Measurements from ENCODE around the gene F13A1. TPM values are rescaled to one million over a fixed set of nuclear protein-coding genes. Genes with fewer than 3 reads are reported as not detected.

F13A1 gene
- polyA plus RNA-seq, 1 donor (not counting 4 experiments of a cell fraction or from before 2014, with no cell fraction given), result not detected

DNA sequence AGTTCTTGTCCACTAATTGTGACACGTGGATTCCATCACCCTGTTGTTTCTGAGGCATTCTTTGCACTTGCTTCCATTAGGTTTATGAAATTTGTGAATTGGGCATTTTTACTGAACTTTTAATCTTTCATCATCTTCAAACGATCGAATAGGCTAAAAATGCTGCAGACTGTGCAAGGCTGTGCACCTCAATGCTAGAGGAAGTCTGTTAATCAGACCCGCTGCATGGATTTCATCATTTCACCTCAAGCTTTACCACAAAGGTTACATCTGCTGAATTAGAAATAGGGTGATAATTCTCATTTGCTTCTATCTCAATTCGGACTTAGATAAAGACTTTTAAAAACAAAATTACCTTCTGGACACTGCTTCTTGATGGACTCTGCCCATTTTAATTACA lies 27.8 kb upstream of the F13A1 start:
- TF ChIP-seq, protein P1, sequence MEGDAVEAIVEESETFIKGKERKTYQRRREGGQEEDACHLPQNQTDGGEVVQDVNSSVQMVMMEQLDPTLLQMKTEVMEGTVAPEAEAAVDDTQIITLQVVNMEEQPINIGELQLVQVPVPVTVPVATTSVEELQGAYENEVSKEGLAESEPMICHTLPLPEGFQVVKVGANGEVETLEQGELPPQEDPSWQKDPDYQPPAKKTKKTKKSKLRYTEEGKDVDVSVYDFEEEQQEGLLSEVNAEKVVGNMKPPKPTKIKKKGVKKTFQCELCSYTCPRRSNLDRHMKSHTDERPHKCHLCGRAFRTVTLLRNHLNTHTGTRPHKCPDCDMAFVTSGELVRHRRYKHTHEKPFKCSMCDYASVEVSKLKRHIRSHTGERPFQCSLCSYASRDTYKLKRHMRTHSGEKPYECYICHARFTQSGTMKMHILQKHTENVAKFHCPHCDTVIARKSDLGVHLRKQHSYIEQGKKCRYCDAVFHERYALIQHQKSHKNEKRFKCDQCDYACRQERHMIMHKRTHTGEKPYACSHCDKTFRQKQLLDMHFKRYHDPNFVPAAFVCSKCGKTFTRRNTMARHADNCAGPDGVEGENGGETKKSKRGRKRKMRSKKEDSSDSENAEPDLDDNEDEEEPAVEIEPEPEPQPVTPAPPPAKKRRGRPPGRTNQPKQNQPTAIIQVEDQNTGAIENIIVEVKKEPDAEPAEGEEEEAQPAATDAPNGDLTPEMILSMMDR (optimal IDR thresholded peaks at IDR 0.05 in 1 of 3, IDR thresholded peaks at IDR 0.05 in 1 of 3, conservative IDR thresholded peaks at IDR 0.05 in 1 of 3; ENCODE audit: extremely low read depth in 1 of 3, insufficient read depth in 2 of 3, low read length in 3 of 3), result no peak
- TF ChIP-seq EZH2 (IDR thresholded peaks at IDR 0.05; ENCODE audit: low read length), result no peak
- no peaks in the 10 kb centered on the region for H4K20me1 ChIP-seq (ENCODE audit: control insufficient read depth, extremely low read depth, insufficient read depth, low read length)
- no peaks in the 10 kb centered on the region for H3K79me2 ChIP-seq (ENCODE audit: control insufficient read depth, insufficient read depth, low read length)
- FAIRE-seq (no peak), DNase-seq (ENCODE audit: low read depth, low spot score) (no peak)
- H3K36me3 ChIP-seq (ENCODE audit: control insufficient read depth in 2 of 2, extremely low read depth in 1 of 2, insufficient read depth in 2 of 2, low read length in 2 of 2), result no peaks in the 10 kb centered on the region
- H3K9me1 ChIP-seq (ENCODE audit: control insufficient read depth, extremely low read depth, insufficient read depth, low read length), result no peaks in the 10 kb centered on the region
- no peaks in the 10 kb centered on the region for H3K9me3 ChIP-seq (ENCODE audit: control insufficient read depth, low read depth, low read length)
- H3K27ac ChIP-seq (ENCODE audit: control insufficient read depth, insufficient read depth, low read length), result no peak overlapping the region
- H2AFZ ChIP-seq (ENCODE audit: control insufficient read depth, low read length), result no peak overlapping the region
- no peaks in the 10 kb centered on the region for H3K4me1 ChIP-seq (ENCODE audit: control insufficient read depth, extremely low read depth, insufficient read depth, low read length)
- H3K4me3 ChIP-seq (ENCODE audit: control insufficient read depth in 2 of 3, extremely low read depth in 1 of 3, insufficient read depth in 2 of 3, low read depth in 1 of 3, low read length in 3 of 3), result no peak overlapping the region
- dilution Hi-C loops (cut with MboI; ENCODE audit: extremely low pct_ligation_motif_present, low sequenced_read_pairs), result no loop called here
- no peaks in the 10 kb centered on the region for H3K27me3 ChIP-seq (ENCODE audit: control insufficient read depth, extremely low read depth, insufficient read depth, low read length)
- no peak overlapping the region for H3K9ac ChIP-seq (ENCODE audit: control insufficient read depth, extremely low read depth, insufficient read depth, low read length)
- no peak overlapping the region for H3K4me2 ChIP-seq (ENCODE audit: control insufficient read depth, extremely low read depth, insufficient read depth, low read depth, low read length)

DNA sequence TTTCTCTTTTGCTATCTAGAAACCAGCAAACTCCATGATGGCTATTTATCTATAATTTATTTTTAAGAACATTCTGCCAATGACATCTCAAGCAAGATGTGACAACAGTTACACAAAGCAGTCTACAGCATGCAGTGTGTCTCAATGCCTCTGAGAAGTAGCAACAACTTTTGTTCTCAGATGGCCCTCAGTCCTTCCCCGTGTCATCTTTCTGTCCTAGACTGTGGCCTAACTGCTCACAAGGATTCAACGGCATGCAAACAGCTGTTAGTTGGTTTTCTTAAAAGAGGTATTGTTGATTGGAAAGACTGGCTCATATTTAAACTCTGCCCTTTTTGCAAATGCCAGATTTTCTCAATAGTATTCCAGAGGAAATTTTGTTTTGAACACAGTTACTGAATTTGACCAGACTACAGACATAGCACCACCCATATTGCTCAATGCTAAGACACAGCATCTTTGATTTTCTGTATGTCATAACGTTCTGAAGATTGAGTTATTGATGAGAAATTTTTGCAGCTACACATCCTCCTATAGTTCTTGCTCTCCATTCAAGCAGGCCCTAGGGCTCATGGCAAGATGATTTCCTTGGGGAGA lies 26.1 kb upstream of the F13A1 start:
- Histone ChIP-seq H3K9me3 (ENCODE audit: control insufficient read depth, low read depth, low read length) (no peaks in the 10 kb centered on the region), H3K4me1 (ENCODE audit: control insufficient read depth, extremely low read depth, insufficient read depth, low read length) (no peaks in the 10 kb centered on the region), H3K4me3 (ENCODE audit: control insufficient read depth in 2 of 3, extremely low read depth in 1 of 3, insufficient read depth in 2 of 3, low read depth in 1 of 3, low read length in 3 of 3) (no peak overlapping the region), H3K9me1 (ENCODE audit: control insufficient read depth, extremely low read depth, insufficient read depth, low read length) (no peaks in the 10 kb centered on the region), H3K4me2 (ENCODE audit: control insufficient read depth, extremely low read depth, insufficient read depth, low read depth, low read length) (no peak overlapping the region), H3K27me3 (ENCODE audit: control insufficient read depth, extremely low read depth, insufficient read depth, low read length) (no peaks in the 10 kb centered on the region), H3K27ac (ENCODE audit: control insufficient read depth, insufficient read depth, low read length) (no peak overlapping the region), H3K36me3 (ENCODE audit: control insufficient read depth in 2 of 2, extremely low read depth in 1 of 2, insufficient read depth in 2 of 2, low read length in 2 of 2) (no peaks in the 10 kb centered on the region), H3K9ac (ENCODE audit: control insufficient read depth, extremely low read depth, insufficient read depth, low read length) (no peak overlapping the region), H4K20me1 (ENCODE audit: control insufficient read depth, extremely low read depth, insufficient read depth, low read length) (no peaks in the 10 kb centered on the region), H3K79me2 (ENCODE audit: control insufficient read depth, insufficient read depth, low read length) (no peaks in the 10 kb centered on the region), H2AFZ (ENCODE audit: control insufficient read depth, low read length) (no peak overlapping the region)
- TF ChIP-seq, protein P1 (optimal IDR thresholded peaks at IDR 0.05 in 1 of 3, IDR thresholded peaks at IDR 0.05 in 1 of 3, conservative IDR thresholded peaks at IDR 0.05 in 1 of 3; ENCODE audit: extremely low read depth in 1 of 3, insufficient read depth in 2 of 3, low read length in 3 of 3), result no peak
- TF ChIP-seq EZH2 (IDR thresholded peaks at IDR 0.05; ENCODE audit: low read length), result no peak
- dilution Hi-C loops (cut with MboI; ENCODE audit: extremely low pct_ligation_motif_present, low sequenced_read_pairs), result no loop called here
- FAIRE-seq (no peak), DNase-seq (ENCODE audit: low read depth, low spot score) (no peak)

Measured in keratinocyte (primary cell).